Mesodermal cell (in vitro differentiated cells): ENCODE measurements around the gene ARL8B.

Experiments used
- H3K27ac ChIP-seq: 2 replicates; pipeline ENCODE4 v1.7.0; 2013; ENCODE audit warnings: mild to moderate bottlenecking, low read depth, low read length, moderate library complexity; ENCODE audit not compliant: severe bottlenecking
- H3K36me3 ChIP-seq: 2 replicates; pipeline ENCODE4 v1.7.1; 2013; ENCODE audit warnings: mild to moderate bottlenecking, low read length, moderate library complexity; ENCODE audit not compliant: control insufficient read depth, insufficient read depth
- H3K4me1 ChIP-seq: one replicate; pipeline ENCODE4 v1.7.1; 2013; ENCODE audit warnings: mild to moderate bottlenecking, low read length; ENCODE audit not compliant: insufficient read depth, control insufficient read depth, poor library complexity, severe bottlenecking
- H3K4me3 ChIP-seq: 2 replicates; pipeline ENCODE4 v1.7.0; 2013; ENCODE audit warnings: low read length, control low read depth, mild to moderate bottlenecking; ENCODE audit not compliant: insufficient read depth, poor library complexity, severe bottlenecking; ENCODE audit errors: extremely low read depth
- H3K9me3 ChIP-seq: 2 replicates; pipeline ENCODE4 v1.7.1; 2013; ENCODE audit warnings: mild to moderate bottlenecking, low read length, moderate library complexity; ENCODE audit not compliant: control insufficient read depth
- WGBS, 2 experiments: methylation state at CpG; one replicate each; pipeline ENCODE4 v1.1.5; 2013; ENCODE audit warnings: missing lambda C conversion rate in 2 of 2; ENCODE audit not compliant: insufficient coverage in 2 of 2; 5-methylcytosine and 5-hydroxymethylcytosine counted together

Gene ARL8B

DNA sequence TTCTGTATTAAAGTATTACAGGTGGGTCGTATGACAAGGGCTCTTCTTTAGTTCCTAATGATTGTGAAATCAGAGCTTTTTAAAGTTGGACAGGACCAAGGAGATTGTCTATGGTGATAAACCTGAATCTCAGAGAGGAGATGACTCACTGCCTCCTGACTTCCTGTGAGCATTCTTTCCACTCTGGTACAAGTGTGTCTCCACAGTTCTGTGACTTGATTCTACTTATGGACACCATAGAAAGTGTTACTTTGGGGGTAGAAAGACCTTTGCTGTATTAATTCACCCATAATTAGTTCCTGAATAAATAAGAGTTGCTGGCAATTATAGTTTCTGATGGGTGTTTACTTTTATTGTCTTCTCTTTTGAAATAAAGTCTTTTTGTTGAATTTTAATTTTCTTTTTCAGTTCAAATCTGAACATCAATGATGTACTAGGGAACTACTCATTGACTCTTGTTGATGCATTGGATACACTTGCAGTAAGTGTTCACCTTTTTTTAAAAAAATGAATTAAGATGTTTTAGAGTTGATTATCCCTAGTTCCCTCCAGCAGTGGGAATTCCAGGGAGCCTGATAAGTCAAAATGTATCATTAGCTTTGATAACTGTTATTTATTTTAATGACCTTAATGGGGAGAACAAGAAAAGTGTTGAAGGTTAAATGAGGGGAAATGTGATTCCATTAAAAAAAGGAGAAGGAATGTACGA is 72.9 kb downstream of the ARL8B start:
- Histone ChIP-seq H3K9me3 (no peaks in the 10 kb centered on the region), H3K27ac (peak overlapping the region; percentile 86), H3K36me3 (peaks cover 33% of the 10 kb centered on the region), H3K4me3 (no peak overlapping the region), H3K4me1 (peaks cover 56% of the 10 kb centered on the region)
- WGBS, 2 experiments: 75 to 91% methylated on average over 1 of the region's 2 CpGs

DNA sequence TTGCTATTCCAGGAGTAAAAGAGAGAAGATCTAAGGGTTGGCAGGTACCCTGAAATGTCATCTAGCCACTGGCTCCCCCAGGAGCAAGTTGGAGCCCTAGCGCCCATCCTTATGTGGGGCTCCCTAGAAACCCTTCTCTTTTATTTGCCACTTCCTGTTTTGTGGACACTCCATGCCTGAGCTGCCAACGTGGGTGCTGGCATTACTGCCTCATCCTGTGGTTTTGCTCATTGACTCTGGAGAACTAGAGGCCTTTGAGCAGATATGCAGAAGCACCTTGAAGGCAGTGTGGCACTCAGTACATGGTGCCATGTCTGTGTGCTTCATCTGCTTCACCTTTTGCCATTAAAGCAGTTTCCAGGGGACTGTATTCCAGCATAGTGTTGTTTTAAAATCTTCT is 73.5 kb downstream of the ARL8B start:
- 81 to 92% methylated on average over 2 of the region's 2 CpGs for WGBS, 2 experiments
- no peak overlapping the region for H3K27ac ChIP-seq
- H3K4me1 ChIP-seq: peaks cover 52% of the 10 kb centered on the region
- H3K36me3 ChIP-seq: peaks cover 32% of the 10 kb centered on the region
- H3K9me3 ChIP-seq: no peaks in the 10 kb centered on the region
- H3K4me3 ChIP-seq: no peak overlapping the region

DNA sequence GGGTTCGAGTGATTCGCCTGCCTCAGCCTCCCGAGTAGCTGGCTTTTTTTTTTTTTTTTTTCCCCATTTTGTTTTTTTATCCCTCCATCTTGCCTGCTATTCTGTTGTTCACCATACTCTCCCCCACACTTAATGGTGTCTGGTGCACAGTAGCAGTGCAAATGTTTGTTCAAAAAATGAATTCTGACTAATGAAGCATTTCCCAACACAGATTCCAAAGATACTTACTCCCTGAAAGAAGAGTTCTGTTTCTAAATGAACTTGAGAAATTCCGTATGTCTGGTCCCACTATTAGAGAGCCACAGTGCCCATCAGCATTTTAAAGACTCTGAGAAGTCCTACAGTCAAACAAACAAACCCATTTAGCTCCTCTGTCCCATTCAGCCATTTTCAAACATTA is 74.9 kb downstream of the ARL8B start:
- 97 to 100% methylated on average over 3 to 4 of the region's 4 CpGs for WGBS, 2 experiments

DNA sequence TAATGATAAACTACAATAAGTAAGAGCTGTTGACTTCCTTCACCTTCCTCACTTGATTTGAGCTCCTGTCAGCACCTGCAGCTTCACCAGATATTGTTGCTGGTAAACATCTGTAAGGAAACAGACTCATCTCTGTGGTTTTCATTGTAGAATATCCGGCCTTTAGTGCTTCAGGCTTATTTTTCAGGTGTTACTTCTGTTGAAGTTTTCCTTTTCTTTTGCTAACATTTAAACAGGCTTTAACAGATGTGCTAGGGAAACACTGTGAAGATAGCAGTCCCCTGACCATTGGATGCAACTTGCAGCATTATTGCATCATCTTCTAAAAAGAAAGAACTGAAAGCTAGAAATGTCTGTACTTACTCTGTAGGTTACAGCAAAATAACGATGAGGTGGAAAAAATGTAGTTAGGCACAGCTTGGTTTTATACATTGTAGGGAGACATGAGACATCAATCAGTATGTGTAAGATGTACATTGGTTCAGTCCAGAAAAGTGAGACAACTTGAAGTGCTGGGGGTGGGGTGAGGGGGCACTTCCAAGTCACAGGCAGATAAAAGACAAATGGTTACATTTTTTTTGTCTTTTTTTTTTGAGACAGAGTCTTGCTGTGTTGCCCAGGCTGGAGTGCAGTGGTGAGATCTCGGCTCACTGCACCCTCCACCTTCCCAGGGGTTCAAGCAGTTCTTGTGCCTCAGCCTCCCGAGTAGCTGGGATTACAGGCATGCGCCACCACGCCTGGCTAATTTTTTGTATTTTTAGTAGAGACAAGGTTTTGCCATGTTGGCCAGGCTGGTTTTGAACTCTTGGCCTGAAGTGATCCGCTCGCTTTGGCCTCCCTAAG is 75.6 kb downstream of the ARL8B start:
- peaks cover 49% of the 10 kb centered on the region for H3K36me3 ChIP-seq
- H3K27ac ChIP-seq: peak overlapping the region; percentile 88
- 94 to 99% methylated on average over 5 of the region's 8 CpGs for WGBS, 2 experiments
- peaks cover 47% of the 10 kb centered on the region for H3K4me1 ChIP-seq
- no peak overlapping the region for H3K4me3 ChIP-seq
- no peaks in the 10 kb centered on the region for H3K9me3 ChIP-seq

More for the DNA sequence above, 74.9 kb downstream of the ARL8B start:
- H3K9me3 ChIP-seq: no peaks in the 10 kb centered on the region
- peaks cover 51% of the 10 kb centered on the region for H3K4me1 ChIP-seq
- no peak overlapping the region for H3K4me3 ChIP-seq
- peak overlapping the region; percentile 88 for H3K27ac ChIP-seq
- peaks cover 43% of the 10 kb centered on the region for H3K36me3 ChIP-seq

DNA sequence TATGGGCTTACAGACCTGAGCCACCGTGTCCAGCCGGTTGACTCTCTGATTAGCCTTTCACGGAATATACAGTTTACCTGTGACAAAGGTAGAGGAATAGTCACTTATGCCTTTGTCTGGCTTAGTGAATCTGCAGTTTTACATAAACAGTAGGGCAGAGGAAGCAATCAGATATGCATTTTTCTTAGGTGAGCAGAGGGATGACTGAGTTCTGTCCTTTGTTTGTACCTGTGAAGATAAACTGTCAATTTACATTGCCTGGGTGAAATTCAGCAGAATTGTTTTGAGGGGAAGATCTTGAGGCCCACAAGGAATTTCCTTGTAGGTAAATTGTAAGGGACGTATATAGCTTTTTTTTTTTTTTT is 76.2 kb downstream of the ARL8B start:
- Histone ChIP-seq H3K36me3 (peaks cover 55% of the 10 kb centered on the region), H3K4me3 (no peak overlapping the region), H3K9me3 (no peaks in the 10 kb centered on the region), H3K4me1 (peaks cover 41% of the 10 kb centered on the region), H3K27ac (no peak overlapping the region)
- WGBS, 2 experiments: 92 to 95% methylated on average over 3 of the region's 4 CpGs

DNA sequence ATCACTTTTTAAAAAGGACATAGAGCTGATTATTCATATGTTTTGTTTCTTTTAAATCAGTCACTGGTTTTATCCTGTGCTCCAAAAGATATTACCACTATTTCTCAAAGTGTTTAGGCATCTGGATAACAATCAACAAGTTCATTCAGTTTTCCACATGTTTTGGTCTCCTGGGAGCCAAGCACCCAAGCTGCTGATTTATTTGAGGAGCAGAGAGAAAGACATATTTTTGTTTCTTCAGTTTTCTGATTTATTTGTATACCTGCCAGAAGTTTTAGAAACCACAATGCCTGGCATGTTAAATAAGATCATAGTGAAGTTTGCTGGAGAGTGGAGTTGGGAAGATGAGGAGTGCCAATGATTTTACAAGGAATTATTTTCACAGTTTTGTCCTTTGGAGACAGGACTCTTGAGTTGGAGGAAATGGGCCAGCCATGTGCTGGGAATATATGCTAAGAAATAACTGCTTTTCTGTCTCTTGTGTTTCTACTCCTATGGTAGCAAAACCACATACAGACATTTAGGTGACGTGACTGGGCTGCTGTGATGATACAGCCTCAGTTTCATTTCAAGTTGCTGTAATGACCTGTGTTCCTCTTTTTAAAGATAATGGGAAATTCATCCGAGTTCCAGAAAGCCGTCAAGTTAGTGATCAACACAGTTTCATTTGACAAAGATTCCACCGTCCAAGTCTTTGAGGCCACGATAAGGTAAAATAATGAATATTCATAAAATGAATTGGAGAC is 77.1 kb downstream of the ARL8B start:
- H3K9me3 ChIP-seq: no peaks in the 10 kb centered on the region
- H3K27ac ChIP-seq: no peak overlapping the region
- WGBS, 2 experiments: 100% methylated on average over 2 to 3 of the region's 5 CpGs
- H3K36me3 ChIP-seq: peaks cover 60% of the 10 kb centered on the region
- no peak overlapping the region for H3K4me3 ChIP-seq
- peaks cover 35% of the 10 kb centered on the region for H3K4me1 ChIP-seq

DNA sequence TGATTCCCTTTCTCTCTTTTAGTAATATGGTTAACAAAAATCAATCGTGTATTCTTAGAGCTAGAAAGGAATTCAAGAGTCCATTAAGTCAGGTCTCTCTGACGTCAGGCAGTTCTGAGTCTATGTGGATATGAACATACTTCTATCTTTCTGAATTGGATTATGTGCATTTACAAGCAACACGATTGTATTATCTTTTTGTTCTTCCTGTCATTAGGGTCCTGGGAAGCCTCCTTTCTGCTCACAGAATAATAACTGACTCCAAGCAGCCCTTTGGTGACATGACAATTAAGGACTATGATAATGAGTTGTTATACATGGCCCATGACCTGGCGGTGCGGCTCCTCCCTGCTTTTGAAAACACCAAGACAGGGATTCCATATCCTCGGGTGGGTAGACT is 79.4 kb downstream of the ARL8B start:
- H3K36me3 ChIP-seq: peaks cover 75% of the 10 kb centered on the region
- H3K9me3 ChIP-seq: no peaks in the 10 kb centered on the region
- H3K4me3 ChIP-seq: no peak overlapping the region
- 85 to 92% methylated on average over 2 to 3 of the region's 6 CpGs for WGBS, 2 experiments
- no peak overlapping the region for H3K27ac ChIP-seq
- peaks cover 11% of the 10 kb centered on the region for H3K4me1 ChIP-seq

DNA sequence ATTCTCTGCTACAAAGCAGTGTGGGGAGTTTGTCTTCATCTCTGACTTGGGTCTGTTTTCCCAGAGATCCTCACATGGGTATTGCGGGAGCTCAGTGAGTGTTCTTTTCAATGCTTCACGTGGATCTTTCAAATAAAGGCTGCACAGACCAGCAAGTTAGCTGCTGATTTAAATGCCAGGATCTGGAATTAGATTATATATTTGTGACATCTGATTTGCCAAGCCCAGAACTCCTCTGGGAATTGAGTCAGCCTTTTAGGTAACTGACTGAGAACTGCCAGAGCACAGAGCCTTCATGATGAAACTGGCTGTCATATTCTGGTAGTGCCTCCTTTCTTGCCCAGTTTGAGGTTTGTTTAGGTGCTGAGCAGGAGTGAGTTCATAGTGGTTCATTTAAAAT is 80.1 kb downstream of the ARL8B start:
- Histone ChIP-seq H3K4me3 (no peak overlapping the region), H3K9me3 (no peaks in the 10 kb centered on the region), H3K4me1 (peaks cover 4% of the 10 kb centered on the region), H3K27ac (no peak overlapping the region), H3K36me3 (peaks cover 82% of the 10 kb centered on the region)
- 75 to 83% methylated on average over 1 to 2 of the region's 2 CpGs for WGBS, 2 experiments

DNA sequence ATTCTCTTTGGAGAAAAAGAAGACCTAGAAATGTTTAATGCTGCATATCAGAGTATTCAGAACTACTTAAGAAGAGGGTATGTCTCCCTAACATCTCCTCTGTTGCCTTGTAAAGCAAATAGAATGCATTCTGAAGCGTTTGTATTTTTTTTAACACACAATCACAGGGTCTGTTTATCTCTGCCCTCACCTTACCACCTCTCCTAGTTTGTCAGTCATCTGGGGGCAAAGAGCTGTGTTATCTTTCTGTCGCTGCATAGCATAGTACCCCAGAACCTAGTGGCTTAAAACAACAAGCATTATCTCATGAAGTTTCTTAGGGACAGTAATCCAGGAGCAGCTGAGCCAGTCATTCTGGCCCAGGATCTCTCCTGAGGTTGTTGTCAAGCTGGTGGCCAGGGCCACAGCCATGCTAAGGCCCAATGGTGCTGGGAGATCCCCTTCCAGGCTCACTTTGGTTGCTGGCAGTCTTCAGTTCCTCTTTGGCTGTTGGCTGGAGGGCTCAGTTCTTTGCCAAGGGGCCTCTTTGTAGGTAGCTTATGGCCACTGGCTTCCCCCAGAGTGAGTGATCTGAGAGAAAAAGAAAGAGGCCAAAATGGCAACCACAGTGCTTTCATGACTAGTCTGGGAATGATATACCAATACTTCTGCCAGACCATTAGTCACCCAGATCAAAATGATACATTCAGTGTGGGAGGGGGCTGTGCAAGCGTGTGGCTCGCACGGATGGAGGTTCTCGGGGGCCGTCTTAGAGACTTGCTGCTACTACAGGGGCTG is 83.3 kb downstream of the ARL8B start:
- H3K9me3 ChIP-seq: no peaks in the 10 kb centered on the region
- no peaks in the 10 kb centered on the region for H3K4me1 ChIP-seq
- no peak overlapping the region for H3K4me3 ChIP-seq
- WGBS, 2 experiments: 91 to 96% methylated on average over 7 of the region's 7 CpGs
- peaks cover 95% of the 10 kb centered on the region for H3K36me3 ChIP-seq
- H3K27ac ChIP-seq: no peak overlapping the region

DNA sequence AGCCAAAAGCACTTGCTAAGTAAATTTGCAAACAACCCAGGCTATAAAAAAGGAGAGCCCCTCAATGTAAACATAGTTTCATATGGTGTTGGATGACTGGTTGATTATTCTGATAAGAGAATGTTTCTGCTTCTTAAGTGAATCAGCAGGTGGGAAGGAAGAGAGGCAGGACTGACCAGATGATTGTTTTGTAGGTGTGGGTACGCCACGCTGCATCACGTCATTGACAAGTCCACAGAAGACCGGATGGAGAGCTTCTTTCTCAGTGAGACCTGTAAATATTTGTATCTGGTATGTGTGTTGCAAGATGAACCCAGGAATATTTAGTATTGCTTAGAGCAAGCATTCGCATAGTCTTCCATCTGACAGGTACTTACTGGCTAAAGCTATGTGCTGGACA is 88.8 kb downstream of the ARL8B start:
- Histone ChIP-seq H3K9me3 (no peaks in the 10 kb centered on the region), H3K27ac (no peak overlapping the region), H3K4me1 (no peaks in the 10 kb centered on the region), H3K36me3 (peaks cover 93% of the 10 kb centered on the region), H3K4me3 (no peak overlapping the region)
- 98 to 99% methylated on average over 5 of the region's 5 CpGs for WGBS, 2 experiments
